ENCODE results near the gene TMCO6. TPM values are rescaled to one million over a fixed set of nuclear protein-coding genes. Genes with fewer than 3 reads are reported as not detected.
"Not testable (repeated sequence)": the region's sequence is repeated elsewhere in the genome, so short reads cannot be mapped to it uniquely, and the experiment has no call there.

The TMCO6 gene
- total and polyA plus RNA-seq, 2 of the 8 experiments (the other 6 are each of a cell fraction or from before 2014, with no cell fraction given), result 29.0 to 40.9 TPM

DNA sequence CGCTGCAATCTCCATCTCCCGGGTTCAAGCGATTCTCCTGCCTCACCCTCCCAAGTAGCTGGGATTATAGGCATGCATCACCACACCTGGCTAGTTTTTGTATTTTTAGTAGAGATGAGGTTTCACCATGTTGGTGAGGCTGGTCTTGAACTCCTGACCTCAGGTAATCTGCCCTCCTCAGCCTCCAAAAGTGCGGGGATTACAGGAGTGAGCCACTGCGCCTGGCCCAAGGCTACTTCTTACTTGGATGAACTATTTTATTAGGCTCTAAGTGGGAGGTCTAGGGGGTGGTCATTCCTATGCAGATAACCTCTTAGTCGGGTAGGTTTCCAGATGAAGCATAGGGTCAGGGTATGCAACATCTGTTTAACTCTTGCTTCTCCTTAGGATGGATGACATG lies 21.1 kb downstream of the TMCO6 start:
- DNase-seq (ENCODE audit: low read depth in 1 of 2, low spot score in 2 of 2); H4K20me1 ChIP-seq (replicated peaks in 1 of 2; ENCODE audit: control insufficient read depth in 1 of 2, insufficient read depth in 2 of 2, low read length in 2 of 2); H3K79me2 ChIP-seq (ENCODE audit: control insufficient read depth in 1 of 2, insufficient read depth in 2 of 2, low read length in 2 of 2); H2AFZ ChIP-seq (ENCODE audit: low read length); H3K18ac ChIP-seq (ENCODE audit: extremely low read depth, low read length); H2BK12ac ChIP-seq (ENCODE audit: low read depth, low read length); FAIRE-seq; H3K27ac ChIP-seq (ENCODE audit: low read depth, low read length); H3K23me2 ChIP-seq (ENCODE audit: low read depth, low read length); H4K91ac ChIP-seq (replicated peaks; ENCODE audit: insufficient read length, low read length); CTCF ChIA-PET (ENCODE audit: partially characterized antibody); H2AK5ac ChIP-seq (ENCODE audit: low read depth, low read length); H2BK120ac ChIP-seq (replicated peaks; ENCODE audit: low read depth, low read length); H3K23ac ChIP-seq (ENCODE audit: insufficient read length); H2BK20ac ChIP-seq (ENCODE audit: low read length); H3K4me1 ChIP-seq (replicated peaks in 1 of 4; ENCODE audit: control insufficient read depth in 3 of 4, insufficient read depth in 4 of 4, low read length in 3 of 4); H3K9me3 ChIP-seq (ENCODE audit: insufficient read depth in 2 of 2, low read depth in 1 of 2, low read length in 1 of 2); H2BK5ac ChIP-seq (ENCODE audit: low read depth, low read length); H4K8ac ChIP-seq (ENCODE audit: extremely low read depth, insufficient read depth, low read length); H3K79me1 ChIP-seq (ENCODE audit: low read depth, low read length); H3K9ac ChIP-seq (replicated peaks in 1 of 4; ENCODE audit: extremely low read depth in 1 of 4, low read depth in 3 of 4, low read length in 3 of 4); H3K27me3 ChIP-seq (replicated peaks in 1 of 4; ENCODE audit: control insufficient read depth in 3 of 4, extremely low read depth in 1 of 4, insufficient read depth in 3 of 4, low read length in 3 of 4); H4K5ac ChIP-seq (ENCODE audit: insufficient read length, low read depth, low read length); H3K56ac ChIP-seq (replicated peaks; ENCODE audit: insufficient read length, low read depth, low read length); H3K4me3 ChIP-seq (ENCODE audit: extremely low read depth in 1 of 4, insufficient read depth in 2 of 4, low read depth in 3 of 4, low read length in 4 of 4); H3K4me2 ChIP-seq (ENCODE audit: insufficient read depth in 1 of 2, low read depth in 2 of 2, low read length in 2 of 2); H3K14ac ChIP-seq (ENCODE audit: insufficient read length); H3K4ac ChIP-seq (replicated peaks; ENCODE audit: insufficient read length, low read depth, low read length); H2BK15ac ChIP-seq (ENCODE audit: low read length): not testable (repeated sequence)
- WGBS, 2 experiments (ENCODE audit: extremely low coverage in 1 of 2, insufficient coverage in 1 of 2, insufficient read length in 1 of 2, insufficient replicate concordance in 2 of 2, low coverage in 1 of 2, low lambda C conversion rate in 2 of 2, missing lambda C conversion rate in 1 of 2), result 97% methylated on average over 6 of the region's 6 CpGs; no CpG with 5 or more reads in 1 of the 2 experiments
- H3K36me3 ChIP-seq (ENCODE audit: control insufficient read depth in 2 of 4, insufficient read depth in 4 of 4, low read length in 3 of 4), result peaks cover 10 to 61% (median 48%) of the 10 kb centered on the region in 4 experiments; a peak in 7 of 8 replicates
- POLR2A ChIA-PET (ENCODE audit: partially characterized antibody), result interaction anchor here (9.9 kb wide), 1 partner anchor 13 kb away, joined by 87 read pairs; the partner anchor contains the start of genes IK and NDUFA2

All from H1 (cell line).